T-helper 17 cell (primary cell): Measurements from ENCODE around the gene TMEM209. TPM values are rescaled to one million over a fixed set of nuclear protein-coding genes. Genes with fewer than 3 reads are reported as not detected.
A peak's percentile ranks its signal among the peaks of the same experiment; 100 is the strongest.

ENCODE experiments used
- ATAC-seq: fragments of 150-1000 bp; cut with Tn5 transposase; 2 replicates; pipeline ENCODE4 v1.10.0; 2021; ENCODE audit warnings: mild to moderate bottlenecking, moderate library complexity
- DNase-seq, 3 donors: peaks; one replicate each; pipeline versions ENCODE4 v3.0.0 to v3.0.0-alpha.2; 2020 to 2021
- H3K9me3 ChIP-seq: one replicate; pipeline ENCODE4 v1.7.0; 2013; ENCODE audit warnings: low read length, mild to moderate bottlenecking; ENCODE audit not compliant: control insufficient read depth, poor library complexity, severe bottlenecking
- H3K27ac Mint-ChIP-seq: one replicate; pipeline ENCODE4 v1.8.0; 2022; ENCODE audit warnings: mild to moderate bottlenecking, moderate library complexity, mixed read lengths
- H3K27me3 Mint-ChIP-seq: one replicate; pipeline ENCODE4 v1.8.0; 2022; ENCODE audit warnings: mixed read lengths
- H3K36me3 Mint-ChIP-seq: one replicate; pipeline ENCODE4 v1.8.0; 2022; ENCODE audit warnings: low read depth, mixed read lengths
- H3K4me1 Mint-ChIP-seq: one replicate; pipeline ENCODE4 v1.8.0; 2022; ENCODE audit warnings: mild to moderate bottlenecking, mixed read lengths
- H3K4me3 Mint-ChIP-seq: one replicate; pipeline ENCODE4 v1.8.0; 2022; ENCODE audit warnings: mild to moderate bottlenecking, moderate library complexity, mixed read lengths
- total RNA-seq, 4 donors: library from RNA in 2 of 4; stranded (reverse) in 2 of 4; gene quantifications; one replicate each; pipeline ENCODE4 v1.2.3 and lab custom pipeline; 2022 to 2026

TMEM209 gene
- total RNA-seq, 2 donors from 2014 or later = 26.0 to 26.3 TPM

- H3K27ac Mint-ChIP-seq = no peak overlapping the region
- H3K9me3 ChIP-seq = no peaks in the 10 kb centered on the region
- peaks cover 10% of the 10 kb centered on the region for H3K36me3 Mint-ChIP-seq
- ATAC-seq (no peak), DNase-seq (no peak)
- no peaks in the 10 kb centered on the region for H3K27me3 Mint-ChIP-seq
- H3K4me3 Mint-ChIP-seq = no peak overlapping the region
- H3K4me1 Mint-ChIP-seq = peaks cover 4% of the 10 kb centered on the region
Measured at GRCh38 chr7:130179631-130180030, 25.6 kb downstream of the TMEM209 start.

- Mint-ChIP-seq H3K36me3 (peaks cover 11% of the 10 kb centered on the region), H3K27me3 (no peaks in the 10 kb centered on the region), H3K4me1 (peaks cover 4% of the 10 kb centered on the region), H3K27ac (no peak overlapping the region), H3K4me3 (no peak overlapping the region)
- no peaks in the 10 kb centered on the region for H3K9me3 ChIP-seq
- ATAC-seq (no peak), DNase-seq (no peak)
Measured at GRCh38 chr7:130178251-130178650, 27.0 kb downstream of the TMEM209 start.

GRCh38 chr7:130174237-130174959 is 30.8 kb downstream of the TMEM209 start:
- Mint-ChIP-seq H3K27me3 (no peaks in the 10 kb centered on the region), H3K4me3 (no peak overlapping the region), H3K4me1 (peaks cover 4% of the 10 kb centered on the region), H3K36me3 (peaks cover 15% of the 10 kb centered on the region), H3K27ac (no peak overlapping the region)
- H3K9me3 ChIP-seq = no peaks in the 10 kb centered on the region
- DNase-seq (no peak), ATAC-seq (no peak)

GRCh38 chr7:130162196-130162595 is 43.0 kb downstream of the TMEM209 start:
- H3K36me3 Mint-ChIP-seq = peaks cover 16% of the 10 kb centered on the region
- no peaks in the 10 kb centered on the region for H3K27me3 Mint-ChIP-seq
- ATAC-seq (no peak), DNase-seq (no peak)
- H3K4me1 Mint-ChIP-seq = peaks cover 3% of the 10 kb centered on the region
- no peak overlapping the region for H3K27ac Mint-ChIP-seq
- H3K9me3 ChIP-seq = no peaks in the 10 kb centered on the region
- H3K4me3 Mint-ChIP-seq = no peak overlapping the region

GRCh38 chr7:130160455-130160854 is 44.8 kb downstream of the TMEM209 start:
- no peak for DNase-seq
- no peaks in the 10 kb centered on the region for H3K9me3 ChIP-seq
- peaks cover 16% of the 10 kb centered on the region for H3K36me3 Mint-ChIP-seq
- no peak for ATAC-seq
- no peak overlapping the region for H3K27ac Mint-ChIP-seq
- no peak overlapping the region for H3K4me3 Mint-ChIP-seq
- no peaks in the 10 kb centered on the region for H3K27me3 Mint-ChIP-seq
- peaks cover 3% of the 10 kb centered on the region for H3K4me1 Mint-ChIP-seq

- H3K27ac Mint-ChIP-seq = no peak overlapping the region
Measured at GRCh38 chr7:130160023-130160422, 45.2 kb downstream of the TMEM209 start.

GRCh38 chr7:130157700-130158099 is 47.5 kb downstream of the TMEM209 start:
- Mint-ChIP-seq H3K4me1 (peaks cover 2% of the 10 kb centered on the region), H3K27ac (no peak overlapping the region), H3K36me3 (peaks cover 9% of the 10 kb centered on the region), H3K27me3 (no peaks in the 10 kb centered on the region), H3K4me3 (no peak overlapping the region)
- H3K9me3 ChIP-seq = no peaks in the 10 kb centered on the region
- ATAC-seq = no peak
- DNase-seq = no peak

More at GRCh38 chr7:130160023-130160422, 45.2 kb downstream of the TMEM209 start:
- H3K27me3 Mint-ChIP-seq = no peaks in the 10 kb centered on the region
- DNase-seq = no peak
- ATAC-seq = no peak
- no peaks in the 10 kb centered on the region for H3K9me3 ChIP-seq
- H3K36me3 Mint-ChIP-seq = peaks cover 16% of the 10 kb centered on the region
- H3K4me3 Mint-ChIP-seq = no peak overlapping the region
- H3K4me1 Mint-ChIP-seq = peaks cover 3% of the 10 kb centered on the region

- no peaks in the 10 kb centered on the region for H3K9me3 ChIP-seq
- H3K4me3 Mint-ChIP-seq = no peak overlapping the region
- no peaks in the 10 kb centered on the region for H3K27me3 Mint-ChIP-seq
- ATAC-seq (no peak), DNase-seq (no peak)
- no peaks in the 10 kb centered on the region for H3K4me1 Mint-ChIP-seq
- H3K27ac Mint-ChIP-seq = no peak overlapping the region
- H3K36me3 Mint-ChIP-seq = peaks cover 7% of the 10 kb centered on the region
Measured at GRCh38 chr7:130156140-130156539, 49.1 kb downstream of the TMEM209 start.

GRCh38 chr7:130154501-130155317 is 50.5 kb downstream of the TMEM209 start:
- no peaks in the 10 kb centered on the region for H3K9me3 ChIP-seq
- DNase-seq (no peak), ATAC-seq (no peak)
- H3K4me1 Mint-ChIP-seq = no peaks in the 10 kb centered on the region
- peaks cover 3% of the 10 kb centered on the region for H3K36me3 Mint-ChIP-seq
- no peak overlapping the region for H3K4me3 Mint-ChIP-seq
- no peaks in the 10 kb centered on the region for H3K27me3 Mint-ChIP-seq
- H3K27ac Mint-ChIP-seq = no peak overlapping the region

GRCh38 chr7:130154131-130154500 is 51.1 kb downstream of the TMEM209 start:
- no peak overlapping the region for H3K27ac Mint-ChIP-seq
- DNase-seq = no peak
- H3K27me3 Mint-ChIP-seq = no peaks in the 10 kb centered on the region
- H3K4me1 Mint-ChIP-seq = no peaks in the 10 kb centered on the region
- peaks cover 3% of the 10 kb centered on the region for H3K36me3 Mint-ChIP-seq
- ATAC-seq = no peak
- no peaks in the 10 kb centered on the region for H3K9me3 ChIP-seq
- H3K4me3 Mint-ChIP-seq = no peak overlapping the region

GRCh38 chr7:130153211-130153908 is 51.8 kb downstream of the TMEM209 start:
- ATAC-seq (no peak), DNase-seq (no peak)
- Mint-ChIP-seq H3K4me3 (no peak overlapping the region), H3K36me3 (peaks cover 3% of the 10 kb centered on the region), H3K4me1 (no peaks in the 10 kb centered on the region), H3K27me3 (no peaks in the 10 kb centered on the region), H3K27ac (no peak overlapping the region)
- H3K9me3 ChIP-seq = no peaks in the 10 kb centered on the region

- peak; percentile 5 for ATAC-seq
- no peak for DNase-seq
- H3K9me3 ChIP-seq = no peaks in the 10 kb centered on the region
- Mint-ChIP-seq H3K27me3 (no peaks in the 10 kb centered on the region), H3K4me3 (no peak overlapping the region), H3K4me1 (no peaks in the 10 kb centered on the region), H3K36me3 (peaks cover 3% of the 10 kb centered on the region), H3K27ac (no peak overlapping the region)
Measured at GRCh38 chr7:130152493-130153210, 52.6 kb downstream of the TMEM209 start.
